ENCODE measurements around the gene CFAP157. TPM values are rescaled to one million over a fixed set of nuclear protein-coding genes. Genes with fewer than 3 reads are reported as not detected.

Gene CFAP157
- polyA plus RNA-seq, 10 donors = 0.64 to 1.5 (median 1.1) TPM

GRCh38 chr9:127692071-127692470, 14.7 kb upstream of the CFAP157 start:
- DNase-seq = no peak

DNA sequence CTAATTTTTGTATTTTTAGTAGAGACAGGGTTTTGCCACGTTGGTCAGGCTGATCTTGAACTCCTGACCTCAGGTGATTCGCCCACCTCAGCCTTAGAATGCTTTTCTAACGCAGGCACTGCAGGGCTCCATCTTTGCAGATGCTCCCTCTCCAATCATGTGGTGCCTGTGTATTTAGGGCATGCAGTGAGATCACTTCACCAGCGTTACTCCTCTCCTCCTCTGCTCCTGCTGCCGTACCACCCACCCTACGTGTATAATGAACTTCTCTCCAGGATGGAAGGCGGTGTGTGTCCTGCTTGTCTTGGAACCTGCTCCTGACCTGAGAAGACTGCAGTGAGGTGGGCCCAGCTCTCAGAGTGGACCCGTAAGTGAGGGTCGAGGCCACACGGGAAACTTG, 13.6 kb upstream of the CFAP157 start:
- no peak for DNase-seq

DNA sequence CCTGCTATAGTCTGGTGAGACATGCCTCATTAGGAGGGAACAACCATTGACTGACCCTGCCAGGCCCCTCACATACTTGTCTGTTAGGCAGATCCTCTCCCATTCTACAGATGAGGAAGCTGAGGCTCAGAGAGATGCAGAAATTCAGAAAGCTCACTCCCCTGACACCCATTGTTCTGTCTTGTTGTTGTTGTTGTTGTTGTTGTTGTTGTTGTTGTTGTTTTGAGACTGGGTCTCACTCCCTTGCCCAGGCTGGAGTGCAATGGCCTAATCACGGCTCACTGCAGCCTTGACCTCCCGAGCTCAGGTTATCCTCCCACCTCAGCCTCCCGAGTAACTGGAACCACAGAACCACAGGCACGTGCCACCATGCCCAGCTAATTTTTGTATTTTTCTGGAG, 13.1 kb upstream of the CFAP157 start:
- DNase-seq = no peak

- DNase-seq = no peak
These were observed 11.7 kb upstream of the CFAP157 start for GRCh38 chr9:127694890-127695720.

GRCh38 chr9:127697575-127697974, 9.2 kb upstream of the CFAP157 start:
- no peak for DNase-seq

DNA sequence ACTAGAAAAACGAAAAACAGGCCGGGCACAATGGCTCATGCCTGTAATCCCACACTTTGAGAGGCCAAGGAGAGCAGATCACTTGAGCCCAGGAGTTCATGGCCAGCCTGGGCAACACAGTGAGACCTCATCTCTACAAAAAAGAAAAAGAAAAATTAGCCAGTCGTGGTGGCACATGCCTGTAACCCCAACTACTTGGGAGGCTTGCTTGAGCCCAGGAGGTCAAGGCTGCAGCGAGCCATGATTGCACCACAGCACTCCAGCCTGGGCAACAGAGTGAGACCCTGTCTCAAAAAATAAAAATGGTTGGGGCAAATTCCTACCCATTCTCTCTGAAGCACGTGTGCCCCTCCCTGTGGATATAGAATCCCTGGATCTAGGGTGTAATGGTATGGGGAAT, 8.4 kb upstream of the CFAP157 start:
- DNase-seq = no peak

DNA sequence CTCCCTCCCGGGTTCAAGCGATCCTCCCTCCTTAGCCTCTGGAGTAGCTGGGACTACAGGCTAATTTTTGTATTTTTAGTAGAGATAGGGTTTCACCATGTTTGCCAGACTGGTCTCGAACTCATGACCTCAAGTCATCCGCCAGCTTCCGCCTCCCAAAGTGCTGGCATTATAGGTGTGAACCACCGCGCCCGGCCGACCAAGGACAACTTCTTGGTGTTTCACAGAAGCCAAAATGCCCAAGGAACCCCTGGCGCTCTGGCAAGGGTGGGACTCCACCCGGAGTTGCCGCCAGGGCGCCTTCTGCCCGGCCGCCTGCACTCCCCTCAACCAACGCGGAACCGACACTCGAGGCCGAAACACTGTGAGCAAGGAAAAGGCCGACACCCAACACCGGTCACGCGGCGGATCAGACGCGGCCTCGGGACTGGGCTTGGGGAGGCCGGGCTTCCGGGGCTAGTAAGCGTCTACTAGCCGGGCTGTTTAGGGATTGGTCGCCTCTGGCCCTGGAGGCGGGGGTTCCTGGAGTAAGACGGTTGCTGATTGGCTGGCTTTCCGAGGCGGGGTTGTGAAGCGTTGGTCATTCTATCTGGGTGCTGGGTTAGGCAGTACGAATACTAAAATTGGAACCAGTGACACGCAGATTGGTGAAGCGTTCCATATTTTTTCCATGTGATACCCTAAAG, 7.7 kb upstream of the CFAP157 start:
- DNase-seq = peak; percentile 96 to 98 (median 97)

GRCh38 chr9:127700140-127700539, 6.6 kb upstream of the CFAP157 start:
- DNase-seq = no peak

DNA sequence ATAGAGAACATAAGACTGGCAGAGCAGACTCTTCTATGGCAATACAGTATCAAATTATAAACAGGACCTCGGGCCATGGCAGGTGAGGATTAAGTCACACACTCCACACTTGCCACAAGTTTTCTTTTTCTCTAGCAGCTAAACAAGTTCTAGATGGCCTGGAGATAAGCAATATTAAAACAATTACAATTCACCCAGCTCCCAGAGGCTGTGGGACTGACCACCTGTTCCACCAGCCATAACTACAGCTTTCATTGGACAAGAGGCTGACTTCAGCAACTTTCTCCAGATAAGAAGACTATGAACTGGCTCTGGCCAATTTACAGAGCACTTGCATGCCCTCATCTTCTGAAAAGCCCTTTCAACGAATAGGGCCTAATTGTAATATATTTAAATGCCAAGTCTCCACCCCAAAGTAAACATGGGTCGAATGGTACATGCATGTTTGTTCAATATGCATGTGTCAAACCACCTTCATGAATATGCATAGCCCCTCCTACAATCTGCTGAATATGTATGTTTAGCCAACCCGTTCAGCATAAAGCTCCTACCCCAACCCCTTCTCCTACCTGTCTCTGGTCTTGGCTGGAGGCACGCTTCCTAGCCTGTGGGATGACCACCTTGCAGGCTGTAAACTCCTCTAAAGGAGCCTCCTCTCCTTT, 6.1 kb upstream of the CFAP157 start:
- no peak for DNase-seq

GRCh38 chr9:127703289-127703946, 3.4 kb upstream of the CFAP157 start:
- no peak for DNase-seq

DNA sequence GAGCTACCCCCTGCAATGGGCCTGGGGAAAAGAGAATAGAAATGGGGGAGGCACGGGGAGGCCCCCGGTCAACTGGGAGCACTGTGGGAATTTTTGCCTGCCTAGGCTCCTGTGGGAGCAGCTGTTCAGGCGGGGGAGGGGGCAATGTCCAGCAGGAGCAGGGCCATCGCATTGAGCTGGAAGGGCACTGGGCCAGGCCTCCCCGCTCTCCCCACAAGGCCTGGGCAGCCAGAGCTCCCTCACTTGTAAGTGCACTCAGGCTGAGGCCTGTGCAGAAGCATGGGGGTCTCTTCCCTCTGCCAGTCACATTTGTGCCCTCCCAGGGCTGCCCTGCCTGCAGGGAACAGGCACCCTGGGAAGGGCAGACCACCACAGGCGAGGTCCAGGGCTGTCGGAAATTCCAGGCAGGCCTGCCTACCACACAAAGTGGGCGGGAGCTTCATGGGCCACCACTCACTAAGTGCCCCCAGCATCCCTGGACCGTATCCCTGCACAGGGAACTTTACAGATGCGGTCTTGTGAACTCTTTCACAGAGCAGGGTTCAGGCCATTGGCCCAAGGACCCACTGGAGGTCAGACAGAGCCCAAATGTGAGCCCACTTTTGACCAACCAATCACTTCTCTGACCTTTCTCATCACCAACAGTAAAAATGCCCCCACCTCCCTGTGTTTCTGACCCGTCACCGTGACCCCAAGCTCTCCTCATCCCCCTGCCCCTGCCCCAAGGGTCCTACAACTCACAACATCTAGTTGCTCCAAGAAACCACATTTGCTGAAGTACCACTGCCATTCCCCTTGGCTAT, 1.0 kb upstream of the CFAP157 start:
- no peak for DNase-seq

DNA sequence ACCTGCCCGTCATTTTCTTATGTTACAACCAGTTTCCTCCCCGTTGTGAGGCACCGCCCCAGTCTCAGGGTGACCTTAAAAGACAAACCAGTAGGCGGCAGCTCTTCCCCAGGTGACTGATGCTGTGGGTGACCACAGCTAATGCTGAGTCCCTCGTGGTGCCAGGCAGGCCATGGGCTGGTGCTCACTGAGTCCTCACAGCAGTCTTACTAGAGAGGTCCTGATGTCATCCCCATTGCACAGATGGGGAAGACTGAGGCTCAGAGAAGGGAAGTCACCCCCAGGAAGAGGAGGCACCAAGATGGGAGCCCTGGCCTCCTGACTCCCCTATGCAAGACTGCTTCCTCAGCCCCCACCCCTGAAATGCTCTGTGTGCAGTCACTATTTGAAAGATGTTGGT, 978 bp downstream of the CFAP157 start:
- no peak for DNase-seq

DNA sequence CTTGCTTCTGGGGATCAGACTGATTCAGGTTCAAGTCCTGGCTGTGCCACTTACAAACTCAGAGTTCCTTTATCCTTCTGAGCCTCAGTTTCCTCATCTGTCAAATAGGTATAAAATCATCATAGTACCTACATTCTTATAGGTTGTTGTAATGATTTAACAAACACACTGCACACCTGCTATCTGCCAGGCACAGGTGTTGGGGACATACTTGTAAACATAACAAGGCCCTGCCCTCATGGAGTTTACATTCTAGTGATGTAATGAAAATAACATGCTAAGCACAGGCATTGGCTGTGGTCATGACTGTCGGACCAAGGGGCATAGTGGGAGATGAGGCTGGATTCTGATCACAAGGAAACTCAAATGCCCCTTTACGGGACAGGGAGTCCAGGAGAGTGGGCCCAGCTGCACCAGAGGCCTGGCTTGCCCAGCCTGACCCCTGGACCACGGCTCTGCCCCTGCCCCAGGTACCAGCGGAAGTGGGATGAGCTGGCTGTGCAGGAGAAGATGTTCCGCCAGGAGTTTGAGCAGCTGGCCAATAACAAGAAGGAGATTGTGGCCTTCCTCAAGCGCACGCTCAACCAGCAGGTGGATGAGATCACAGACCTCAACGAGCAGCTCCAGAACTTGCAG, 2.3 kb downstream of the CFAP157 start:
- DNase-seq = no peak

GRCh38 chr9:127710204-127710783, 3.5 kb downstream of the CFAP157 start:
- no peak for DNase-seq

- no peak for DNase-seq
These were observed 4.5 kb downstream of the CFAP157 start for GRCh38 chr9:127711226-127711701.

DNA sequence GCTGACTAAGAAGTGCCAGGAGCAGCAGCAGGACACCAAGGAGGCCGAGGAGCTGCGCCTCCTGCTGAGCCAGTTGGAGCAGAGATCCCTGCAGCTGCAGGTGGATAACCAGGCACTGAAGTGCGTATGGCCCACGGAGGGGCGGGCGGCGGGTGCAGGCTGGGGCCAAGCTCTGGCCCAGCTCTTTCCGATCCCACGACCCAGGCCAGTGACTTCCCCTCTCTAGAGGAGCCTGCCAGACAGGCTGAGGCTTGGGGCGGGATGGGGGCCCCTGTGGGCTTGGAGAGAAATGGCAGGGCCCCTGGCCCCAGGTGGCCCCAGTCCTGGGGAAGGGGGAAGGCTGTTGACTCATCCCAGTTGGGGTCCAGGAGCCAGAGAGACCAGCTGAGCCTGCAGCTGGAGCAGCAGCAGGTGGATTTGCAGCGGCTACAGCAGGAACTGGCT, 5.1 kb downstream of the CFAP157 start:
- peak in 1 of 3 donors; percentile 69 for DNase-seq

DNA sequence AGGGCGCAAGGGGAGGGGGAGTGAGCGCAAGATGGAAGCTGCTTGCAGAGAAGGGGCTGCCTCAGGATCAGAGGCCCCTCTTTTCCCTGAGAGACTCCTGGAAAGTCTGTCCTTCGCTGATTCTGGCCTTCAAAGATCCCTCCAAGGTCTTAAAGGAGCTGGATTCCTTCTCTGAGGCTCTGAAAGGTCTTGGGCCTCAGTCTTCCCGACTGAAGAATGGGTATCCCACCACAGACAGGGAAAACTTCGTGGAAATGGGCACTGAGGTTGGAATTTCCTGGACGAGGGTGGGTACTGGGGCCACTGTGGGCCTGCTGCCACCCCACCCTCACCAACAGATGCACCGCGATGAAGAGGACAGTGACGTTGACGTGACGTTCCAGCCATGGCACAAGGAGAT, 5.6 kb downstream of the CFAP157 start:
- no peak for DNase-seq

GRCh38 chr9:127712867-127713266, 6.1 kb downstream of the CFAP157 start:
- no peak for DNase-seq

DNA sequence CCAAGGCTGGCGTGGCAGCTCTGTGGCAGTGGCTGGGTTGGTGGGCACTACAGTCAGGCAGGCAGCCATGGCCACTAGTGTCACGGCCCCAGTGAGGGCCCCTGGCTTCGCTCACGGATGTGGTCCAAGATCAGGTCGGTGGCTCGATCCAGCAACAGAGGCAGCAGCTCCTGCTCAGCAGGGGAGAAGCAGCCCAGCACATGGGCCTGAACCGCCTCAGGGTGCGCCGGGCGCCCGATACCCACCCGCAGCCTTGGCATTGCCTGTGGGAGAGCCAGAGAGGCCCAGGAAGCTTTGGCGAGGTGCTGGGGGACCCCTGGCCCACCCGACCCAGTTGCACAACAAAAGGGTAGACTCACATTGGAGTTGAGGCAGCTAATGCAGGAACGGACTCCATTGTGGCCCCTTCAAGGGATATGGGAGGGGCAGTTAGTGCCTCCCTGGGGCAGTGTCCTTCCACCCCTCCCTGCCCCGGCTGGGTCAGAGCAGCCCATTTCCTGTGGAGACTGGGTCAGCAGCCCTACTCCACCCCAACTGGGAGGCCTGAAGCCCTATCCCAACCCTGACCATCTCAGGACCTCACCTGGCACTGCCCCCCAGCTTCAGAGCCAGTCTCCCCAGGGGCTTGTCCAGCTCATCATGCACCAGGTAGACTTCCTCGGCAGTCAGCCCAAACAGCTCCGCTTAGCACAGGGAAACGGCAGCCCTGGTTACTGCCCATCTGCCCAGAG, 7.4 kb downstream of the CFAP157 start:
- no peak for DNase-seq
